Glutamatergic neuron (in vitro differentiated cells): Measurements from ENCODE around the gene ZNF532. TPM values are rescaled to one million over a fixed set of nuclear protein-coding genes. Genes with fewer than 3 reads are reported as not detected.

Experiments
- DNase-seq: peaks from one replicate; pipeline ENCODE4 v3.0.0; 2022
- H3K27ac Mint-ChIP-seq: one replicate; pipeline ENCODE4 v1.8.0; 2020; ENCODE audit warnings: mild to moderate bottlenecking, mixed read lengths, inconsistent platforms; ENCODE audit not compliant: unreplicated experiment
- H3K27me3 Mint-ChIP-seq: one replicate; pipeline ENCODE4 v1.8.0; 2020; ENCODE audit warnings: mild to moderate bottlenecking, moderate library complexity, mixed read lengths, inconsistent platforms; ENCODE audit not compliant: unreplicated experiment
- H3K36me3 Mint-ChIP-seq: one replicate; pipeline ENCODE4 v1.8.0; 2020; ENCODE audit warnings: mild to moderate bottlenecking, mixed read lengths, inconsistent platforms; ENCODE audit not compliant: unreplicated experiment
- H3K4me1 Mint-ChIP-seq: one replicate; pipeline ENCODE4 v1.8.0; 2020; ENCODE audit warnings: mild to moderate bottlenecking, low read depth, mixed read lengths, inconsistent platforms; ENCODE audit not compliant: unreplicated experiment
- H3K4me3 Mint-ChIP-seq: one replicate; pipeline ENCODE4 v1.8.0; 2020; ENCODE audit warnings: mild to moderate bottlenecking, mixed read lengths, inconsistent platforms; ENCODE audit not compliant: unreplicated experiment
- H3K9me3 Mint-ChIP-seq: one replicate; pipeline ENCODE4 v1.8.0; 2020; ENCODE audit warnings: mild to moderate bottlenecking, moderate library complexity, mixed read lengths, inconsistent platforms; ENCODE audit not compliant: unreplicated experiment
- total RNA-seq: library from RNA; stranded (reverse); fragmentation: NEBNext Ultra II Directional; extraction: Animal tissue kit (Norgen Biotek cat#: 25700); gene quantifications from one replicate; pipeline ENCODE4 v1.2.1, GENCODE V29; 2021; ENCODE audit not compliant: unreplicated experiment
- TF ChIP-seq, protein P1 (sequence below): fragments of 200-600 bp; sonication (generic); IDR thresholded peaks from one replicate; pipeline ENCODE4 v1.5.0; 2021; ENCODE audit not compliant: partially characterized antibody, unreplicated experiment

Gene ZNF532
- total RNA-seq, 1 donor from 2014 or later = 217 TPM

DNA sequence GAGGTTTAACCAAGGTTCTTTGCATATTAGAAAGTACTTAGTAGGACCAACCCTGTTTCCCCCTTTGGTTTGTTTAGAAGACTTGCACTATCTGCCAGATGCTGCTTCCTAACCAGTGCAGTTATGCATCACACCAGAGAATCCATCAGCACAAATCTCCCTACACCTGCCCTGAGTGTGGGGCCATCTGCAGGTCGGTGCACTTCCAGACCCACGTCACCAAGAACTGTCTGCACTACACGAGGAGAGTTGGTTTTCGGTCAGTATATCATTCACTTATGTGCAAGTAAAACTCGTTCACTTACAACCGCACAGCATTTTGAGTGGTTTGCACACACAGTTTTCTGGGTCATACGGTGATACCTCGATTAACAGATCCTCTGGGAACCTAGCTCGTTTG, 69.7 kb downstream of the ZNF532 start:
- Mint-ChIP-seq H3K4me3 (peak overlapping the region; percentile 55), H3K27ac (peak overlapping the region; percentile 83), H3K27me3 (peaks cover 4% of the 10 kb centered on the region), H3K9me3 (peaks cover 7% of the 10 kb centered on the region), H3K4me1 (peaks cover 42% of the 10 kb centered on the region), H3K36me3 (peaks cover 8% of the 10 kb centered on the region)
- DNase-seq = peak; percentile 38
- TF ChIP-seq, protein P1, sequence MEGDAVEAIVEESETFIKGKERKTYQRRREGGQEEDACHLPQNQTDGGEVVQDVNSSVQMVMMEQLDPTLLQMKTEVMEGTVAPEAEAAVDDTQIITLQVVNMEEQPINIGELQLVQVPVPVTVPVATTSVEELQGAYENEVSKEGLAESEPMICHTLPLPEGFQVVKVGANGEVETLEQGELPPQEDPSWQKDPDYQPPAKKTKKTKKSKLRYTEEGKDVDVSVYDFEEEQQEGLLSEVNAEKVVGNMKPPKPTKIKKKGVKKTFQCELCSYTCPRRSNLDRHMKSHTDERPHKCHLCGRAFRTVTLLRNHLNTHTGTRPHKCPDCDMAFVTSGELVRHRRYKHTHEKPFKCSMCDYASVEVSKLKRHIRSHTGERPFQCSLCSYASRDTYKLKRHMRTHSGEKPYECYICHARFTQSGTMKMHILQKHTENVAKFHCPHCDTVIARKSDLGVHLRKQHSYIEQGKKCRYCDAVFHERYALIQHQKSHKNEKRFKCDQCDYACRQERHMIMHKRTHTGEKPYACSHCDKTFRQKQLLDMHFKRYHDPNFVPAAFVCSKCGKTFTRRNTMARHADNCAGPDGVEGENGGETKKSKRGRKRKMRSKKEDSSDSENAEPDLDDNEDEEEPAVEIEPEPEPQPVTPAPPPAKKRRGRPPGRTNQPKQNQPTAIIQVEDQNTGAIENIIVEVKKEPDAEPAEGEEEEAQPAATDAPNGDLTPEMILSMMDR = no peak

DNA sequence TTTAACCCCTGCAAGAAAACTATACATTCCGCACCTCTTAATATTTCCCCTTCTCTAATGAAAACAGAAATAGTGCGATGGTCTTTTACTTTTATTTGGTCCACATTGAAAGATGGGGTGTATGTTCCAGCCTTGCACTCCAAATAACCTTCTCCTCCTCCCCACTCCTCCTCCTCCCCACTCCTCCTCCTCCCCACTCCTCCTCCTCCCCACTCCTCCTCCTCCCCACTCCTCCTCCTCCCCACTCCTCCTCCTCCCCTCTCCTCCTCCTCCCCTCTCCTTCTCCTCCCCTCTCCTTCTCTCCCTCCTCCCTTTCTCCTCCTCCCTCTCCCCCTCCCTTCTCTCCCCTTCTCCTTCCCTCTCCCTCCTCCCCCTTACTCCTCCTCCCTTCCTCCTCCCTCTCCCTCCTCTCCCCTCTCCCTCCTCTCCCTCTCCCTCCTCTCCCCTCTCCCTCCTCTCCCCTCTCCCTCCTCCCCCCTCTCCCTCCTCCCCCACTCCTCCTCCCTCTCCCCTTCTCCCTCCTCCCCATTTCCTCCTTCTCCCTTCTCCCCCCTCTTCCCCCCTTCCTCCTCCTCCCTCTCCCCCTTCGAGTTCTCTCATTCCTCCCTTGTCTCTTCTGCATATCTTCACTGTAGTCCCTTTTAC, 70.4 kb downstream of the ZNF532 start:
- no peak for DNase-seq
- TF ChIP-seq, protein P1 = no peak
- Mint-ChIP-seq H3K4me1 (peaks cover 39% of the 10 kb centered on the region), H3K4me3 (no peak overlapping the region), H3K27me3 (peaks cover 4% of the 10 kb centered on the region), H3K27ac (peak overlapping the region; percentile 86), H3K36me3 (peaks cover 11% of the 10 kb centered on the region), H3K9me3 (peaks cover 7% of the 10 kb centered on the region)

DNA sequence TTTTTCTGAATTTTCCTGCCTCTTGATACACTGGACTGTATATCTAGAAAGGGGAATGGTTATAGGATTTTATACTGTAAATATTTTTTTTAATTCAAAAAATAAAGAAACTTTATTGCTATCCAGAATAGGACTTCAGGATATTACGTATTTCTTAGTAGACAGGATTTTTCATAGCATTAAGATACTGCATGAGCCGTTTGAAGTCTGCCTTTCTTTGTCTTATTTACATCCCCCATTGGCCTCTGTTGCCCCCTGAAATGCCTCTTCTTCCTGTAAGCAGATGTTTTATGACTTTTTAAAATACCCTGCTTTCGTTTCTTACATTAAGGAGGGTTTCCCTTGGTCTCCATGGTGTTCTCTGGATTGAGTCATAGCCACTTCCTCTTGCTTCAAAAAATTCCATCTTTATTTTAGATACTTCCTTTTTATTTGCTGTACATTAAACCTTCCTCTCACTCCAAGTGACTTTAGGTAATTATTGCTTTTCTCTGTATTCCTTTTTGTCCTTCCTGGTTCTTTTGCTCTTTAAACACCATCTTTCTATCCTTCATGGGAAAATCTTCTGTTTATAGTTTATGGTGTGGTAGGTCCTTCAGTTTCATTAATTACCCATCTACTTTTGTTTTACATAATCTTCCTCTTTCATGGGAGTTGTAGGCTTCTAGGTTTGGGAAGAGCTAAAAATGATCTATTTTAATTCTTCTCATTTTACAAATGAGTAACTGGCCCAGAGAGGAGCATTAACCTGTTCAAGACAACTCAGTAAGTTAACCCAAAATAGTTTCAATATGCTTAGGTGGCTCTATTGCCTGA, 72.6 kb downstream of the ZNF532 start:
- peaks cover 7% of the 10 kb centered on the region for H3K9me3 Mint-ChIP-seq
- H3K27ac Mint-ChIP-seq = peak overlapping the region; percentile 0
- peaks cover 34% of the 10 kb centered on the region for H3K4me1 Mint-ChIP-seq
- no peak for DNase-seq
- TF ChIP-seq, protein P1 = no peak
- H3K27me3 Mint-ChIP-seq = peaks cover 4% of the 10 kb centered on the region
- no peak overlapping the region for H3K4me3 Mint-ChIP-seq
- H3K36me3 Mint-ChIP-seq = peaks cover 20% of the 10 kb centered on the region

DNA sequence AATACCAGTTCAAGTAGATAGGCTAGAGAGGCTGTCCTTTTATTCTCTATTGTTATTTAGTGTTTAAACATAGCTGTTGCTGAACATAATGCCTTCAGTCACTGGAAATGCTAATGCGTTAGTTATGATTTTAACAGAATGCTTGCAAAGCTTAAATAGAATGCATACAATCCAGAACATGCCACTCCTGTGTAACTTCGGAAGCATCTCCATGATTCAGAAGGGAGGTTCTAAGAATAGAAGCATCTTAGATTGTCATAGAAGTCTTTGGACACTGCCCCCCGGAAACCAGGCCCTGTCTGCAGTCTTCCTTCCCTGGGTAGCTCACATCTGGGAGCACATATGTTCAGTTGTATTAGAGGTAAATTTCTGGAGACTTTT, 73.2 kb downstream of the ZNF532 start:
- Mint-ChIP-seq H3K36me3 (peaks cover 20% of the 10 kb centered on the region), H3K4me1 (peaks cover 37% of the 10 kb centered on the region), H3K4me3 (no peak overlapping the region), H3K9me3 (peaks cover 7% of the 10 kb centered on the region), H3K27me3 (peaks cover 4% of the 10 kb centered on the region), H3K27ac (peak overlapping the region; percentile 53)
- DNase-seq = no peak
- TF ChIP-seq, protein P1 = no peak
